CD14-positive monocyte (primary cell): ENCODE data around the gene ZDHHC14. TPM values are rescaled to one million over a fixed set of nuclear protein-coding genes. Genes with fewer than 3 reads are reported as not detected.

Experiments used
- DNase-seq, 3 donors: peaks; one replicate each; pipeline ENCODE4 v3.0.0-alpha.2; 2011 to 2022
- H2AFZ ChIP-seq: 2 replicates; pipeline ENCODE4 v1.6.0; 2012; ENCODE audit warnings: mild to moderate bottlenecking, low read depth, low read length, inconsistent platforms; ENCODE audit not compliant: insufficient read depth, poor library complexity, severe bottlenecking
- H3K27ac ChIP-seq, 2 donors: 1 replicate in 1 of 2; 2 replicates in 1 of 2; pipeline ENCODE4 v1.5.1; 2012 to 2013; ENCODE audit warnings: low read length in 2 of 2, control low read depth in 1 of 2, inconsistent platforms in 1 of 2, low read depth in 1 of 2, mild to moderate bottlenecking in 1 of 2
- H3K27me3 ChIP-seq, 2 donors: one replicate each; pipeline versions ENCODE4 v1.6.0 to v1.6.1; 2011 to 2013; ENCODE audit warnings: low read length in 2 of 2; ENCODE audit not compliant: control insufficient read depth in 2 of 2, insufficient read depth in 2 of 2
- H3K36me3 ChIP-seq, 2 donors: replicated peaks in 1 of 2; 1 replicate in 1 of 2; 2 replicates in 1 of 2; pipeline versions ENCODE4 v1.5.1 to v1.6.1; 2012 to 2013; ENCODE audit warnings: low read length in 2 of 2, control low read depth in 1 of 2, inconsistent platforms in 1 of 2, mild to moderate bottlenecking in 1 of 2; ENCODE audit not compliant: insufficient read depth in 2 of 2, control insufficient read depth in 1 of 2
- H3K4me1 ChIP-seq, 2 donors: 1 replicate in 1 of 2; 2 replicates in 1 of 2; pipeline versions ENCODE4 v1.5.1 to v1.6.1; 2012 to 2013; ENCODE audit warnings: low read length in 2 of 2, control low read depth in 1 of 2, inconsistent platforms in 1 of 2, mild to moderate bottlenecking in 1 of 2, moderate library complexity in 1 of 2; ENCODE audit not compliant: insufficient read depth in 2 of 2, control insufficient read depth in 1 of 2
- H3K4me2 ChIP-seq: replicated peaks from 2 replicates; pipeline ENCODE3; 2012; ENCODE audit warnings: low read length, moderate library complexity, mild to moderate bottlenecking; ENCODE audit not compliant: poor library complexity, severe bottlenecking; ENCODE audit errors: extremely low read depth
- H3K4me3 ChIP-seq, 3 experiments: fragments of 200-600 bp in 1 of 3; sonication (generic) in 1 of 3; replicated peaks in 1 of 3; 1 replicate in 2 of 3; 2 replicates in 1 of 3; pipeline ENCODE4 v1.5.1; 2011 to 2013; ENCODE audit warnings: low read length in 3 of 3, mild to moderate bottlenecking in 3 of 3, control low read depth in 2 of 3, low read depth in 2 of 3, inconsistent platforms in 1 of 3, moderate library complexity in 1 of 3
- H3K79me2 ChIP-seq: 2 replicates; pipeline ENCODE4 v1.6.0; 2012; ENCODE audit warnings: mild to moderate bottlenecking, control low read depth, inconsistent platforms, low read length, moderate library complexity; ENCODE audit not compliant: insufficient read depth
- H3K9ac ChIP-seq: 2 replicates; pipeline ENCODE4 v1.6.0; 2017; ENCODE audit warnings: low read length, mild to moderate bottlenecking; ENCODE audit not compliant: insufficient read depth, poor library complexity, severe bottlenecking
- H3K9me3 ChIP-seq, 2 donors: replicated peaks in 1 of 2; 1 replicate in 1 of 2; 2 replicates in 1 of 2; pipeline versions ENCODE4 v1.5.1 to v1.6.1; 2012 to 2013; ENCODE audit warnings: low read length in 2 of 2, control low read depth in 1 of 2; ENCODE audit not compliant: control insufficient read depth in 1 of 2, insufficient read depth in 1 of 2
- H4K20me1 ChIP-seq: 2 replicates; pipeline ENCODE4 v1.6.0; 2012; ENCODE audit warnings: mild to moderate bottlenecking, low read length, control low read depth, moderate library complexity; ENCODE audit not compliant: insufficient read depth
- H3K27ac Mint-ChIP-seq, 7 donors: one replicate each; pipeline ENCODE4 v1.8.0; 2020; ENCODE audit warnings: mild to moderate bottlenecking in 7 of 7, mixed read lengths in 7 of 7, moderate library complexity in 6 of 7, inconsistent platforms in 2 of 7
- H3K27me3 Mint-ChIP-seq, 3 donors: one replicate each; pipeline ENCODE4 v1.8.0; 2021 to 2022; ENCODE audit warnings: low read depth in 3 of 3, mild to moderate bottlenecking in 3 of 3, mixed read lengths in 3 of 3, moderate library complexity in 3 of 3, inconsistent platforms in 1 of 3
- H3K36me3 Mint-ChIP-seq, 2 donors: one replicate each; pipeline ENCODE4 v1.8.0; 2020; ENCODE audit warnings: mixed read lengths in 2 of 2, inconsistent platforms in 1 of 2, mild to moderate bottlenecking in 1 of 2
- H3K4me1 Mint-ChIP-seq: one replicate; pipeline ENCODE4 v1.8.0; 2020; ENCODE audit warnings: mild to moderate bottlenecking, mixed read lengths
- H3K4me3 Mint-ChIP-seq, 2 donors: one replicate each; pipeline ENCODE4 v1.8.0; 2020; ENCODE audit warnings: mild to moderate bottlenecking in 2 of 2, mixed read lengths in 2 of 2, moderate library complexity in 1 of 2
- H3K9me3 Mint-ChIP-seq, 7 donors: one replicate each; pipeline ENCODE4 v1.8.0; 2020 to 2022; ENCODE audit warnings: mixed read lengths in 7 of 7, mild to moderate bottlenecking in 6 of 7, moderate library complexity in 6 of 7, inconsistent platforms in 2 of 7
- WGBS: methylation state at CpG from one replicate; pipeline ENCODE4 v1.1.5; 2013; ENCODE audit warnings: missing lambda C conversion rate; ENCODE audit not compliant: insufficient coverage; 5-methylcytosine and 5-hydroxymethylcytosine counted together
- intact Hi-C, 2 donors: fragments of 100-400 bp; cut with micrococcal nuclease; formaldehyde crosslinking; loops; one replicate each; pipeline versions ENCODE4 v1.15.0 to v1.15.1; 2023
- polyA plus RNA-seq, 3 donors: library from polyadenylated mRNA; depleted of rRNA in 1 of 3; unstranded in 2 of 3; stranded (reverse) in 1 of 3; fragments of 300-500 nt in 2 of 3; fragments of >200 nt in 1 of 3; fragmentation: Illumina TruSeq in 2 of 3; gene quantifications; 1 replicate in 2 of 3; 2 replicates in 1 of 3; pipeline ENCODE4 v1.2.3, GENCODE V29; 2012 to 2021
- TF ChIP-seq, protein P1 (sequence below): fragments of 200-600 bp; IDR thresholded peaks from one replicate; pipeline ENCODE4 v1.8.0; 2022; ENCODE audit warnings: antibody characterized with exemption, mild to moderate bottlenecking

ZDHHC14 gene
- polyA plus RNA-seq, 3 donors: 0.30 to 1.7 (median 0.93) TPM

DNA sequence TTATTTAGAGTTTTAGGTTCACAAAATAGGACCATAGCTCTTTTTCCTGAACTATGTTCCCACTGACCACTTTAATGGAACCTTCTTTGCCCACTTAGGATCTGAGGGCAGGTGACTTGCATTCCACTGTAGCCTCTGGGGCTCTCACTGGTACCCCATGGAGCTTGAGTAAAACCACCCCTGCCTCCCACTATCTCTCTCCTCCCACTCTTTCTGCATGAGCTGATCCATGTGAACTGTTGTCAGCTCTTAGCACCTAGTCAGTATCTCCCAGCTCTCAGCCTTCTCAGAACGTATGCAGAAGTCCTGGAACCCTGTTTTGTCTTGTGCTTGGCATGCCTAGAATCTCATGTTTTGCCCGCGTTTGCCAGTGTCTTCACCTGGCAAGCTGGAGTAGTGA, 241.4 kb downstream of the ZDHHC14 start:
- H3K9me3 Mint-ChIP-seq: peaks cover 4 to 11% (median 6%) of the 10 kb centered on the region in 7 donors
- no peak overlapping the region for H3K27ac ChIP-seq
- intact Hi-C loops: no loop called here
- peaks cover 0 to 5% of the 10 kb centered on the region in 2 donors for H3K9me3 ChIP-seq
- H3K4me1 ChIP-seq: no peaks in the 10 kb centered on the region
- H3K4me3 Mint-ChIP-seq: no peak overlapping the region
- no peaks in the 10 kb centered on the region for H3K27me3 ChIP-seq
- peaks cover 0 to 3% (median 0%) of the 10 kb centered on the region in 3 donors for H3K27me3 Mint-ChIP-seq
- H3K4me2 ChIP-seq: no peak overlapping the region
- no peak overlapping the region for H2AFZ ChIP-seq
- no peaks in the 10 kb centered on the region for H4K20me1 ChIP-seq
- no peak overlapping the region for H3K4me3 ChIP-seq
- TF ChIP-seq, protein P1, sequence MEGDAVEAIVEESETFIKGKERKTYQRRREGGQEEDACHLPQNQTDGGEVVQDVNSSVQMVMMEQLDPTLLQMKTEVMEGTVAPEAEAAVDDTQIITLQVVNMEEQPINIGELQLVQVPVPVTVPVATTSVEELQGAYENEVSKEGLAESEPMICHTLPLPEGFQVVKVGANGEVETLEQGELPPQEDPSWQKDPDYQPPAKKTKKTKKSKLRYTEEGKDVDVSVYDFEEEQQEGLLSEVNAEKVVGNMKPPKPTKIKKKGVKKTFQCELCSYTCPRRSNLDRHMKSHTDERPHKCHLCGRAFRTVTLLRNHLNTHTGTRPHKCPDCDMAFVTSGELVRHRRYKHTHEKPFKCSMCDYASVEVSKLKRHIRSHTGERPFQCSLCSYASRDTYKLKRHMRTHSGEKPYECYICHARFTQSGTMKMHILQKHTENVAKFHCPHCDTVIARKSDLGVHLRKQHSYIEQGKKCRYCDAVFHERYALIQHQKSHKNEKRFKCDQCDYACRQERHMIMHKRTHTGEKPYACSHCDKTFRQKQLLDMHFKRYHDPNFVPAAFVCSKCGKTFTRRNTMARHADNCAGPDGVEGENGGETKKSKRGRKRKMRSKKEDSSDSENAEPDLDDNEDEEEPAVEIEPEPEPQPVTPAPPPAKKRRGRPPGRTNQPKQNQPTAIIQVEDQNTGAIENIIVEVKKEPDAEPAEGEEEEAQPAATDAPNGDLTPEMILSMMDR: no peak
- H3K4me1 Mint-ChIP-seq: no peaks in the 10 kb centered on the region
- H3K9ac ChIP-seq: no peak overlapping the region
- DNase-seq: no peak
- no peaks in the 10 kb centered on the region for H3K36me3 Mint-ChIP-seq
- H3K36me3 ChIP-seq: no peaks in the 10 kb centered on the region
- no peaks in the 10 kb centered on the region for H3K79me2 ChIP-seq
- WGBS: 97% methylated on average over 3 of the region's 3 CpGs
- H3K27ac Mint-ChIP-seq: no peak overlapping the region

DNA sequence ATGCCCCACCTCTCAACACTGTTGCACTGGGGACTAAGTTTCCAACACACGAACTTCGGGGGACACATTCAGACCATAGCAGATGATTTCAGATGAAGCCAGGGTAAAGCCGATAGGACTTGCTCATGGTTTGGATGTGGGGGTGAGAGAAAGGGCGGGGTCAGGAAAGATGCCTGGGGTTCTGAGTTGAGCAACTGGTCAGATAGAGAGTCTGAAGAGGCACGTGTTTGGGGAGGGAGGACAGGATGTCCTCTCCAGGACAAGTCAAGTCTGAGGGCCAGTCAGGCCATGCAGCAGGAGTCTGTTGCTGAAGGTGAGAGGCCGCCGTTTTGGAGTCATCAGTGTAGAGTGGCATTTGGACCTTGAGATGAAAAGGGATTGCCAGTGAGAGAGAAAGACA, 244.1 kb downstream of the ZDHHC14 start:
- no peak overlapping the region for H2AFZ ChIP-seq

More for the DNA sequence above, 244.1 kb downstream of the ZDHHC14 start:
- no peak overlapping the region for H3K4me3 Mint-ChIP-seq
- Histone ChIP-seq H4K20me1 (no peaks in the 10 kb centered on the region), H3K4me2 (no peak overlapping the region), H3K4me3 (no peak overlapping the region), H3K9me3 (peaks cover 0 to 5% of the 10 kb centered on the region in 2 donors), H3K4me1 (peaks cover 5 to 7% of the 10 kb centered on the region in 2 donors), H3K27ac (no peak overlapping the region), H3K79me2 (no peaks in the 10 kb centered on the region), H3K27me3 (no peaks in the 10 kb centered on the region), H3K9ac (no peak overlapping the region), H3K36me3 (no peaks in the 10 kb centered on the region)
- no peak for DNase-seq
- H3K27me3 Mint-ChIP-seq: peaks cover 0 to 3% (median 2%) of the 10 kb centered on the region in 3 donors
- peaks cover 4 to 11% (median 6%) of the 10 kb centered on the region in 7 donors for H3K9me3 Mint-ChIP-seq
- H3K36me3 Mint-ChIP-seq: no peaks in the 10 kb centered on the region
- TF ChIP-seq, protein P1: no peak
- H3K4me1 Mint-ChIP-seq: peaks cover 10% of the 10 kb centered on the region
- intact Hi-C loops: no loop called here
- WGBS: 87% methylated on average over 5 of the region's 7 CpGs
- no peak overlapping the region for H3K27ac Mint-ChIP-seq
